ENCODE results near the gene ADM. TPM values are rescaled to one million over a fixed set of nuclear protein-coding genes. Genes with fewer than 3 reads are reported as not detected.

The ADM gene, protein sequence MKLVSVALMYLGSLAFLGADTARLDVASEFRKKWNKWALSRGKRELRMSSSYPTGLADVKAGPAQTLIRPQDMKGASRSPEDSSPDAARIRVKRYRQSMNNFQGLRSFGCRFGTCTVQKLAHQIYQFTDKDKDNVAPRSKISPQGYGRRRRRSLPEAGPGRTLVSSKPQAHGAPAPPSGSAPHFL
- total RNA-seq = 187 and 204 TPM in 2 replicates

DNA sequence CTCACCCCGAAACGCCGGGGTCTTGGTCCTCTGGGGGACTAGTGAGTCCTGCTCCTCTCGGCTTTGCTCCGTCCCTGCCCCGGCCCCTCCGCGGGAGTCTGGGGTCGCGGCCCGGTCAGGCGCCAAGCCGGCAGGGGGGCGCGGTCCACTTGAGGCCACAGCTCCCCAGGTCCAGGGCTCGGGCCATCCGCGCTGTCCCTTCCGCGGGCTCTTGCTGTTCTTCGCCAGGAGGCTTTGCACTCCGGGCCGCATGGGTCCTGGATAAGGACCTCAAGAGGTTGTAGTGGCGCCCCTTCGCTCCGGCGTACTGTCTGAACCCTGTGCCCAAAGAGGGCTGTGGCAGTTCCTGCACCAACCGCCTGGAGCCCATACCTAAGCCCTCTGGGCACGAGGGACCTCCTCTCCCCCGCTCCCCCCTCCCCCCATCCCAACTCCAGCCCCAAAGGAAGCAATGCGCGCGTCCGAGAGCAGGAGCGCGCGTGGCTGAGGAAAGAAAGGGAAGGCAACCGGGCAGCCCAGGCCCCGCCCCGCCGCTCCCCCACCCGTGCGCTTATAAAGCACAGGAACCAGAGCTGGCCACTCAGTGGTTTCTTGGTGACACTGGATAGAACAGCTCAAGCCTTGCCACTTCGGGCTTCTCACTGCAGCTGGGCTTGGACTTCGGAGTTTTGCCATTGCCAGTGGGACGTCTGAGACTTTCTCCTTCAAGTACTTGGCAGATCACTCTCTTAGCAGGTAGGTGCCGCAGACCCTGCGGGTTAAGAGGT lies at the start of gene ADM:
Gene ADM (plus strand): TSS at position 579 of the 767 bp plus-strand sequence. CDS start 628 bp downstream, outside the sequence.

DNA sequence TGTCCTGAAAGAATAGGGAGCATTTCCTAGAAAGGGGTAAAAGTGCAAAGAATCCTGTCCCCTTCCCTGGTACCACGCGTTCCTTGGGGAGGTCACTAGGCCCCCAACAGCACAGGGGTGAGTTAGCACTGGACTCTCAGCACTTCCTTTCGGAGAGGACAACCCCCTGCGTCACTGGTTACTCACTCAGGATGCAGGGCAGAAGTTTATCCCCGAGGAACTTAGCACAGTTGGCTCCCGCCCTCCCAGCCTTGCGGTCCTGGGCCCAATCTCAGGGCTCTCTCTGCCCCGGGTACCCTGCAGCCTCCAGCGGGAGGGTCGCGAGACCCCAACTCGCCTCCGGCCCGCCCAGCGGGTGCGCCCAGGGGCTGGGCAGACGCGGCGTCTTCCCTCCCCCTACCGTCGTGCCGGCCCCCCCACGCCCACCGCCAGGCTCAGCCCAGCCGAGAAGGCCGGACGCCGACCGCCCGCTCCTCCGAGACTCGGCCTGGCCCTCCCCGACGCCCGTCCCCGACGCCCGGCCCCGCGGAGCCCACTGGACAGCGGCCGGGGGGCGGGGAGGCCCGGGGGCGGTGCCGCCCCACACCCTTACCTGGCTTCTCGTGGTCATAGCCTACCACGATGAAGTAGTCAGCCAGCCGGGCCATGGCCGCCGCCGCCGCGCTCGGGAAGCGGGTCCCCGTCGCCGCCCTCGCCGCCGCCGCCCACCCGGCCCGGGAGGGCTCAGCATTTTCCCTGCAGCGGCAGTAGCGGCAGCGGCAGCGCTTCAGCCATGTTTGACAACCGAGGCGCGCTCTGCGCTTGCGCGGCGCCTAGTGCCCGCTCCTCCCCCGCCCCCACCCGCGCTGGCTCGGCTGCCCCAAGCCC lies 11.2 kb upstream of the ADM start, which contains the start of gene SBF2:
Gene SBF2 (minus strand): TSS at position 797 of the 867 bp plus-strand sequence. CDS start 150 bp downstream, at position 647.

Other genes starting within 250 kb of the ADM start
- 52.1 and 61.1 TPM in 2 replicates for gene SBF2, start 10.9 kb upstream of the ADM start, total RNA-seq
- 7.0 and 7.2 TPM in 2 replicates for gene AMPD3, start 150.2 kb downstream of the ADM start, total RNA-seq
- 31.9 and 35.1 TPM in 2 replicates for gene RNF141, start 236.1 kb downstream of the ADM start, total RNA-seq

Measured in uterine smooth muscle cell (primary cell).